Calu3 (cell line): ENCODE measurements around the gene DNM2. TPM values are rescaled to one million over a fixed set of nuclear protein-coding genes. Genes with fewer than 3 reads are reported as not detected.

Experiments used
- BruUV-seq: library from RNA; stranded (reverse); fragments of 400-500 nt; replicated peaks from 2 replicates; lab custom pipeline; 2021; lab: Mats Ljungman, UMichigan
- CTCF ChIA-PET: fragments of 300-600 bp; sonication (Branson Sonifier 250); formaldehyde crosslinking; loops from one replicate; lab custom pipeline; 2022; ENCODE audit warnings: antibody characterized with exemption; lab: Charles Lee
- DNase-seq: peaks from one replicate; pipeline ENCODE4 v3.0.0; 2022
- H3K27ac Mint-ChIP-seq: one replicate; pipeline ENCODE4 v1.8.0; 2022; ENCODE audit warnings: mixed read lengths; ENCODE audit not compliant: unreplicated experiment
- H3K27me3 Mint-ChIP-seq: one replicate; pipeline ENCODE4 v1.8.0; 2022; ENCODE audit warnings: mixed read lengths; ENCODE audit not compliant: unreplicated experiment
- H3K36me3 Mint-ChIP-seq: one replicate; pipeline ENCODE4 v1.8.0; 2022; ENCODE audit warnings: mild to moderate bottlenecking, moderate library complexity, mixed read lengths; ENCODE audit not compliant: insufficient read depth, unreplicated experiment
- H3K4me1 Mint-ChIP-seq: one replicate; pipeline ENCODE4 v1.8.0; 2022; ENCODE audit warnings: mild to moderate bottlenecking, low read depth, mixed read lengths; ENCODE audit not compliant: unreplicated experiment
- H3K4me3 Mint-ChIP-seq: one replicate; pipeline ENCODE4 v1.8.0; 2022; ENCODE audit warnings: mild to moderate bottlenecking, low read depth, moderate library complexity, mixed read lengths; ENCODE audit not compliant: unreplicated experiment
- H3K9me3 Mint-ChIP-seq: one replicate; pipeline ENCODE4 v1.8.0; 2022; ENCODE audit warnings: low read depth, mixed read lengths; ENCODE audit not compliant: unreplicated experiment
- intact Hi-C: fragments of 100-400 bp; cut with micrococcal nuclease; formaldehyde crosslinking; loops from one replicate; pipeline ENCODE4 v1.10.0; 2022; ENCODE audit not compliant: unreplicated experiment
- total RNA-seq: library from RNA; stranded (reverse); gene quantifications from 2 replicates; pipeline ENCODE4 v1.2.3, GENCODE V29; 2022
- TF ChIP-seq, protein P1 (sequence below): fragments of 200-600 bp; IDR thresholded peaks from one replicate; pipeline ENCODE4 v1.8.0; 2022; ENCODE audit warnings: antibody characterized with exemption; ENCODE audit not compliant: unreplicated experiment

Gene DNM2
- total RNA-seq, 1 experiment from 2014 or later, result 126 TPM

DNA sequence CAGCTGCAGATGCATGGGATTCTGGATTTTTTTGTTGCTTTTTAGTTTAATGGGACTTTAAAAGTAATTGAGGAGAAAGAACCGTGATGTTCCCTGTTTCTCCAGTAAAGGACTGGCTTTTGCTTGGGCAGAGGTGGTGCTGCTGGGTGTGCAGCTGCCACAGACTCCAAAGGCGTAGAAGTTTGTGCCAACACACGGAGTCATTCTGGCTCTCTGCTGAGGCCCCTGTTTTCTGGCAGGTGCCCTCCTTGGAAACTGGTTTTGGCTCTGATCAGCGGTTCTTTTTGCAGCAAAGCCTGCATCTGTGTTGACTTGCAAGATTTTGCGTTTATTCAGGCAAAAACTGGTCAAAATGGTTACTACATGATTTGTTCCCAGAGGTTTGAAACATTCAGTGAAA, 32.7 kb upstream of the DNM2 start:
- intact Hi-C loops, result no loop called here
- Mint-ChIP-seq H3K27ac (no peak overlapping the region), H3K4me3 (no peak overlapping the region), H3K4me1 (no peaks in the 10 kb centered on the region), H3K27me3 (no peaks in the 10 kb centered on the region), H3K9me3 (no peaks in the 10 kb centered on the region), H3K36me3 (peaks cover 70% of the 10 kb centered on the region)
- TSS peak; percentile 35 for BruUV-seq
- CTCF ChIA-PET, result no interaction called here
- TF ChIP-seq, protein P1, sequence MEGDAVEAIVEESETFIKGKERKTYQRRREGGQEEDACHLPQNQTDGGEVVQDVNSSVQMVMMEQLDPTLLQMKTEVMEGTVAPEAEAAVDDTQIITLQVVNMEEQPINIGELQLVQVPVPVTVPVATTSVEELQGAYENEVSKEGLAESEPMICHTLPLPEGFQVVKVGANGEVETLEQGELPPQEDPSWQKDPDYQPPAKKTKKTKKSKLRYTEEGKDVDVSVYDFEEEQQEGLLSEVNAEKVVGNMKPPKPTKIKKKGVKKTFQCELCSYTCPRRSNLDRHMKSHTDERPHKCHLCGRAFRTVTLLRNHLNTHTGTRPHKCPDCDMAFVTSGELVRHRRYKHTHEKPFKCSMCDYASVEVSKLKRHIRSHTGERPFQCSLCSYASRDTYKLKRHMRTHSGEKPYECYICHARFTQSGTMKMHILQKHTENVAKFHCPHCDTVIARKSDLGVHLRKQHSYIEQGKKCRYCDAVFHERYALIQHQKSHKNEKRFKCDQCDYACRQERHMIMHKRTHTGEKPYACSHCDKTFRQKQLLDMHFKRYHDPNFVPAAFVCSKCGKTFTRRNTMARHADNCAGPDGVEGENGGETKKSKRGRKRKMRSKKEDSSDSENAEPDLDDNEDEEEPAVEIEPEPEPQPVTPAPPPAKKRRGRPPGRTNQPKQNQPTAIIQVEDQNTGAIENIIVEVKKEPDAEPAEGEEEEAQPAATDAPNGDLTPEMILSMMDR, result no peak
- no peak for DNase-seq

DNA sequence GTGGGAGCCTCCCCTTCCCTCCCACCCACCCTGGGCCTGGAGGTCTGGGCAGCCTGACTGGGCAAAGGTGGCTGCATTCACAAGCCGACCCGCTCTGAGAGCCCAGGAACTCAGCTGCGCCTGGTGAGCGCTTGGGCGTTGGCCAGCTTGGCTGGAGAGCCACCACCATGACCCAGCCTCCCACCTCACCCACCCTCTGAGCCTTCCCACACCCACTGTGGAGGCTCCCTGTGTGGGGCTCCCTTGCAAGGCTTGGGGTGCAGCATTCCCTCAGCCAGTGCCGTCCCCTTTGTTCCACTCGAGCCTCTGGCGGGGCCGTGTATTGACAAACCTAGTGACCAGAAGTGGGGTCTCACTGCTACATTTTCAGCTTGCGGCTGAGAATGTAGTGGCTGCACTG, 31.7 kb upstream of the DNM2 start:
- no peaks in the 10 kb centered on the region for H3K4me1 Mint-ChIP-seq
- CTCF ChIA-PET, result no interaction called here
- H3K36me3 Mint-ChIP-seq, result peaks cover 68% of the 10 kb centered on the region
- no TSS peak for BruUV-seq
- TF ChIP-seq, protein P1, result no peak
- DNase-seq, result no peak
- intact Hi-C loops, result no loop called here
- H3K9me3 Mint-ChIP-seq, result no peaks in the 10 kb centered on the region
- no peaks in the 10 kb centered on the region for H3K27me3 Mint-ChIP-seq
- H3K4me3 Mint-ChIP-seq, result no peak overlapping the region
- no peak overlapping the region for H3K27ac Mint-ChIP-seq

DNA sequence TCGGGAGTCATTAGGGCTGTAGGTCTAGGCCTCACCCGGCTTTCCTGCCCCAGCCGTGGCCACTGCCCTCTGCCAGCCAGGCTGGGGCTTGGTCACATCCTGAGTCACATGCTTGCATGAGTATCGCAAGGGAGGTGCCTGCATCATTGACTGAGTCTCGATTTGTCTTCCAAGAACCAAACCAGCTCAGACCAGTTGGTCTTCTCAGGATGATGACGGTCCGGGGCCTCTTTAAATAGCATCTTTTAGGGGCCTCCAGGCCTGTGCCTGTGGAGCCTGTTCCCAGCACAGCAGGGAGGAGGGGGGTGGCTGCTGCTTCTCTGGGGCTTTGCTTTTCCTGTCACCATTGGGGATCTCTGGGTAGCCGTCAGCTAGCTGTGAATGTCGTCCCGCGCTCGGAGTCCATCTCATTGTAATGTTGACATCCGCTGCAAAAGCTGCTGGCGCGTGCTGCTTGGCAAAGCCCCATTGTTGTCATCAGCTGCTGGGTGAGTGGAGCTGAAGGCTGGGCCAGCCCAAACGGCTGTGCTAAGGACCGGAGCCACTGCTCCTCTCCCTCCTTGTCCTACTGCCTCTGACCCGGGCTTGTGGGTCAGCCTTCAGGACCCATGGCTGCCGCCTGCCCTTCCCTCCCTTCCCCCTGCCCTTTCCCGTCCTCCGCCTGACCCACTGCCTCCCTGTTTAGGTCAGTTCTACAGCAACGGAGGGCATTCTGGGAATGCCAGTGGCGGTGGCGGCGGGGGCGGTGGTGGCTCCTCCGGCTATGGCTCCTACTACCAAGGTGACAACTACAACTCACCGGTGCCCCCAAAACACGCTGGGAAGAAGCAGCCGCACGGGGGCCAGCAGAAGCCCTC, 31.0 kb upstream of the DNM2 start:
- no peaks in the 10 kb centered on the region for H3K4me1 Mint-ChIP-seq
- TF ChIP-seq, protein P1, result no peak
- BruUV-seq, result no TSS peak

DNA sequence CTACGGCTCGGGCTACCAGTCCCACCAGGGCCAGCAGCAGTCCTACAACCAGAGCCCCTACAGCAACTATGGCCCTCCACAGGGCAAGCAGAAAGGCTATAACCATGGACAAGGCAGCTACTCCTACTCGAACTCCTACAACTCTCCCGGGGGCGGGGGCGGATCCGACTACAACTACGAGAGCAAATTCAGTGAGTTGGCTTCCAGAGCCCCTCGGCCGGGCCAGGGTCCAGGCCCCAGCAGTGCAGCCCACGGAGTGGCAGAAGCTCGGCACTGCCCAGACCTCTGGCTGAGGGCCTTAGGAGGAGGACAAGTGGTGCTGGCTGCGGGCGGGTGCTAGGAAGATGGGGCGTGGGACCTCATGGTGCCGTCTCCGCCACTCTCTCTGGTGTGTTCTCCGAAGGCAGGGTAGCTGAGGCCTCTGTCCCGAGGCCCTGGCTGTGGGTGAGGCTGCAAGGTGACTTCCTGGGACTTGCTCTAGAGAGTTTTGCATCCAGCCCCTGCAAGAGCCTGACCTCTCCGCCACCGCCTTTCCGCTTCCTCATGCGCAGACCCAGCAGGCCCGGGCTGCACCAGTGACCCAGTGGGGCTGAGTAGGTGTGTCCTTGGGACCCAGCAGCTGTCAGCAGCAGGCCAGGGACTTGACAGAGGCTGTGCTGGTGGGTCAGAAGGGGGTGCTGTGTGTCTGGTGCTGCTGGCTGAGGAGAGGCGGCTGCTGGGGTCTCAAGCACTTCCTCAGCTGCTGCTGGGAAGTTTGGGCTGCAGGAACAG, 30.2 kb upstream of the DNM2 start:
- Mint-ChIP-seq H3K9me3 (no peaks in the 10 kb centered on the region), H3K27ac (no peak overlapping the region), H3K27me3 (no peaks in the 10 kb centered on the region), H3K4me3 (no peak overlapping the region), H3K4me1 (no peaks in the 10 kb centered on the region), H3K36me3 (peaks cover 73% of the 10 kb centered on the region)
- TF ChIP-seq, protein P1, result no peak
- intact Hi-C loops, result no loop called here
- DNase-seq, result no peak
- BruUV-seq, result no TSS peak
- CTCF ChIA-PET, result no interaction called here

More for the DNA sequence above, 31.0 kb upstream of the DNM2 start:
- peaks cover 68% of the 10 kb centered on the region for H3K36me3 Mint-ChIP-seq
- CTCF ChIA-PET, result no interaction called here
- DNase-seq, result no peak
- H3K27ac Mint-ChIP-seq, result no peak overlapping the region
- no peaks in the 10 kb centered on the region for H3K9me3 Mint-ChIP-seq
- intact Hi-C loops, result no loop called here
- H3K27me3 Mint-ChIP-seq, result no peaks in the 10 kb centered on the region
- no peak overlapping the region for H3K4me3 Mint-ChIP-seq
